Measurements from ENCODE around the gene MOSPD2. TPM values are rescaled to one million over a fixed set of nuclear protein-coding genes. Genes with fewer than 3 reads are reported as not detected.
A peak's percentile ranks its signal among the peaks of the same experiment; 100 is the strongest.

Gene MOSPD2
- polyA plus RNA-seq, 2 of the 4 experiments (the other 2 are of a cell fraction), result 10.0 to 28.4 TPM

GRCh38 chrX:14913241-14913640 is 40.0 kb downstream of the MOSPD2 start:
- H3K9me3 ChIP-seq, result no peaks in the 10 kb centered on the region
- POLR2A ChIA-PET, result no interaction called here
- no peak for TF ChIP-seq BHLHE40 (IDR thresholded peaks at IDR 0.05; ENCODE audit: low read depth, low read length)
- TF ChIP-seq KDM5A (IDR thresholded peaks at IDR 0.05), result no peak
- TF ChIP-seq HOXB13 (CRISPR knock-in tag; IDR thresholded peaks at IDR 0.05; ENCODE audit: low read depth), result no peak
- WGBS (ENCODE audit: missing lambda C conversion rate), result 95% methylated on average over 2 of the region's 2 CpGs
- no peak overlapping the region for H3K4me3 ChIP-seq
- no peak overlapping the region for H3K27ac ChIP-seq
- ATAC-seq (no peak), FAIRE-seq (no peak), DNase-seq (ENCODE audit: low read depth in 1 of 2, low spot score in 1 of 2) (no peak)
- CTCF ChIA-PET, result no interaction called here
- H3K4me2 ChIP-seq, result no peak overlapping the region
- no peaks in the 10 kb centered on the region for H3K4me1 ChIP-seq

GRCh38 chrX:14915596-14915995 is 42.4 kb downstream of the MOSPD2 start:
- ChIA-PET CTCF (no interaction called here), POLR2A (no interaction called here)
- no peak overlapping the region for H3K4me3 ChIP-seq
- 88% methylated on average over 3 of the region's 3 CpGs for WGBS (ENCODE audit: missing lambda C conversion rate)
- no peak for ATAC-seq
- no peak overlapping the region for H3K4me2 ChIP-seq
- H3K9me3 ChIP-seq, result no peaks in the 10 kb centered on the region
- no peaks in the 10 kb centered on the region for H3K4me1 ChIP-seq
- TF ChIP-seq CBX8 (IDR thresholded peaks at IDR 0.05) (no peak), POLR2AphosphoS2 (conservative IDR thresholded peaks at IDR 0.05; ENCODE audit: low read length) (no peak), USF2 (IDR thresholded peaks at IDR 0.05) (no peak), RFX5 (IDR thresholded peaks at IDR 0.05) (no peak), POLR2A (IDR thresholded peaks at IDR 0.05; ENCODE audit: low read length) (no peak), ZSCAN20 (CRISPR knock-in tag; IDR thresholded peaks at IDR 0.05) (no peak), HOXB13 (CRISPR knock-in tag; IDR thresholded peaks at IDR 0.05; ENCODE audit: low read depth) (no peak), SMC3 (IDR thresholded peaks at IDR 0.05) (no peak), RAD21 (conservative IDR thresholded peaks at IDR 0.05 in 1 of 2, IDR thresholded peaks at IDR 0.05 in 1 of 2) (no peak), MYC (IDR thresholded peaks at IDR 0.05; ENCODE audit: borderline replicate concordance, low read length) (no peak), TFCP2L1 (CRISPR knock-in tag; IDR thresholded peaks at IDR 0.05) (no peak), HMGXB4 (CRISPR knock-in tag; IDR thresholded peaks at IDR 0.05; ENCODE audit: borderline replicate concordance) (no peak), TP53 (CRISPR knock-in tag; IDR thresholded peaks at IDR 0.05) (no peak), JUN (IDR thresholded peaks at IDR 0.05) (no peak), EP300 (IDR thresholded peaks at IDR 0.05) (no peak), RCOR1 (IDR thresholded peaks at IDR 0.05; ENCODE audit: low read depth, low read length) (no peak)
- no peak for FAIRE-seq
- no peak for DNase-seq (ENCODE audit: low read depth in 1 of 2, low spot score in 1 of 2)
- H3K27ac ChIP-seq, result no peak overlapping the region

GRCh38 chrX:14916017-14916674 is 42.9 kb downstream of the MOSPD2 start:
- no peak overlapping the region for H3K4me3 ChIP-seq
- 79% methylated on average over 3 of the region's 3 CpGs for WGBS (ENCODE audit: missing lambda C conversion rate)
- H3K9me3 ChIP-seq, result no peaks in the 10 kb centered on the region
- ATAC-seq (no peak), DNase-seq (ENCODE audit: low read depth in 1 of 2, low spot score in 1 of 2) (no peak), FAIRE-seq (peak; percentile 78)
- H3K4me2 ChIP-seq, result no peak overlapping the region
- ChIA-PET POLR2A (no interaction called here), CTCF (no interaction called here)
- no peak overlapping the region for H3K27ac ChIP-seq
- no peaks in the 10 kb centered on the region for H3K4me1 ChIP-seq
- TF ChIP-seq RFX5 (IDR thresholded peaks at IDR 0.05), result no peak
- no peak for TF ChIP-seq SMC3 (IDR thresholded peaks at IDR 0.05)
- TF ChIP-seq MYC (IDR thresholded peaks at IDR 0.05; ENCODE audit: borderline replicate concordance, low read length), result no peak
- TF ChIP-seq FOXS1 (CRISPR knock-in tag; IDR thresholded peaks at IDR 0.05), result no peak
- TF ChIP-seq RNF2 (IDR thresholded peaks at IDR 0.05; ENCODE audit: borderline replicate concordance, low read depth), result no peak

Measured in A549 (cell line).